ENCODE results near the gene ME2. TPM values are rescaled to one million over a fixed set of nuclear protein-coding genes. Genes with fewer than 3 reads are reported as not detected.
"Not testable (repeated sequence)": the region's sequence is repeated elsewhere in the genome, so short reads cannot be mapped to it uniquely, and the experiment has no call there.

The ME2 gene
- 33.3 and 39.0 TPM in 2 replicates for total RNA-seq (2014; rRNA removed)
- 13.0 TPM for polyA plus RNA-seq (2012)

- DNase-seq (ENCODE audit: low read depth): peak; percentile 84
Measured at GRCh38 chr18:50878345-50879301, at the start of gene ME2. Gene ME2 (plus strand): TSS chr18:50879118. CDS start chr18:50895821, 16,703 bp downstream.

- DNase-seq (ENCODE audit: low read depth): no peak
Measured at GRCh38 chr18:50829644-50830043, 49.3 kb upstream of the ME2 start.

- DNase-seq (ENCODE audit: low read depth): no peak
Measured at GRCh38 chr18:50830544-50830943, 48.4 kb upstream of the ME2 start.

- DNase-seq (ENCODE audit: low read depth): no peak
Measured at GRCh38 chr18:50832754-50833153, 46.2 kb upstream of the ME2 start.

- DNase-seq (ENCODE audit: low read depth): not testable (repeated sequence)
Measured at GRCh38 chr18:50833496-50833895, 45.4 kb upstream of the ME2 start.

- peak; percentile 26 for DNase-seq (ENCODE audit: low read depth)
Measured at GRCh38 chr18:50836521-50836957, 42.4 kb upstream of the ME2 start.

GRCh38 chr18:50839341-50839740 is 39.6 kb upstream of the ME2 start:
- no peak for DNase-seq (ENCODE audit: low read depth)

- no peak for DNase-seq (ENCODE audit: low read depth)
Measured at GRCh38 chr18:50839996-50840395, 38.9 kb upstream of the ME2 start.

- no peak for DNase-seq (ENCODE audit: low read depth)
Measured at GRCh38 chr18:50842846-50843245, 36.1 kb upstream of the ME2 start.

GRCh38 chr18:50844554-50844953 is 34.4 kb upstream of the ME2 start:
- no peak for DNase-seq (ENCODE audit: low read depth)

GRCh38 chr18:50844960-50845359 is 34.0 kb upstream of the ME2 start:
- DNase-seq (ENCODE audit: low read depth): no peak

- DNase-seq (ENCODE audit: low read depth): no peak
Measured at GRCh38 chr18:50847192-50847591, 31.7 kb upstream of the ME2 start.

GRCh38 chr18:50848061-50848551 is 30.8 kb upstream of the ME2 start:
- DNase-seq (ENCODE audit: low read depth): no peak

GRCh38 chr18:50848991-50849390 is 29.9 kb upstream of the ME2 start:
- DNase-seq (ENCODE audit: low read depth): no peak

GRCh38 chr18:50849419-50849821 is 29.5 kb upstream of the ME2 start:
- no peak for DNase-seq (ENCODE audit: low read depth)

GRCh38 chr18:50850307-50851065 is 28.4 kb upstream of the ME2 start:
- DNase-seq (ENCODE audit: low read depth): no peak

- DNase-seq (ENCODE audit: low read depth): peak; percentile 77
Measured at GRCh38 chr18:50853863-50854271, 25.1 kb upstream of the ME2 start.

- DNase-seq (ENCODE audit: low read depth): no peak
Measured at GRCh38 chr18:50855976-50856757, 22.8 kb upstream of the ME2 start.

- DNase-seq (ENCODE audit: low read depth): peak; percentile 37
Measured at GRCh38 chr18:50857166-50857565, 21.8 kb upstream of the ME2 start.

- DNase-seq (ENCODE audit: low read depth): no peak
Measured at GRCh38 chr18:50857694-50858093, 21.2 kb upstream of the ME2 start.

GRCh38 chr18:50859793-50860555 is 18.9 kb upstream of the ME2 start:
- DNase-seq (ENCODE audit: low read depth): no peak
